OCI-LY3 (cell line): Measurements from ENCODE around the gene HOXA7.

Experiments used
- H2AFZ ChIP-seq: fragments of 200-600, 300-600 bp; shearing (Covaris generic); 2 replicates; pipeline ENCODE4 v1.6.0; 2014; ENCODE audit warnings: antibody characterized with exemption, low read depth, low read length
- H3K27ac ChIP-seq: fragments of 200-600, 300-600 bp; sonication (generic); 2 replicates; pipeline ENCODE4 v1.5.1; 2014; ENCODE audit warnings: mild to moderate bottlenecking, low read length, moderate library complexity, mixed read lengths
- H3K27me3 ChIP-seq: fragments of 200-600, 300-600 bp; sonication (generic); 2 replicates; pipeline ENCODE4 v1.6.1; 2014; ENCODE audit warnings: low read depth, low read length, mixed read lengths
- H3K36me3 ChIP-seq: fragments of 200-600, 300-600 bp; sonication (generic); replicated peaks from 2 replicates; pipeline ENCODE3; 2014; ENCODE audit warnings: low read depth, low read length, mixed read lengths
- H3K4me1 ChIP-seq: fragments of 300-600, 200-600 bp; sonication (generic); 2 replicates; pipeline ENCODE4 v1.6.1; 2014; ENCODE audit warnings: low read length, mixed read lengths
- H3K4me2 ChIP-seq: fragments of 200-600, 300-600 bp; sonication (generic); 2 replicates; pipeline ENCODE4 v1.6.1; 2014; ENCODE audit warnings: low read length, mixed read lengths
- H3K4me3 ChIP-seq: fragments of 300-600, 200-600 bp; sonication (generic); 2 replicates; pipeline ENCODE4 v1.5.1; 2014; ENCODE audit warnings: antibody characterized with exemption, mild to moderate bottlenecking, low read length, moderate library complexity
- H3K79me2 ChIP-seq: fragments of 300-600, 200-600 bp; shearing (Covaris generic); 2 replicates; pipeline ENCODE4 v1.6.1; 2014; ENCODE audit warnings: mild to moderate bottlenecking, low read length, mixed read lengths
- H3K9ac ChIP-seq: fragments of 300-600, 200-600 bp; shearing (Covaris generic); 2 replicates; pipeline ENCODE4 v1.6.0; 2014; ENCODE audit warnings: mild to moderate bottlenecking, low read length, moderate library complexity
- H3K9me3 ChIP-seq: fragments of 200-600, 300-600 bp; shearing (Covaris generic); 2 replicates; pipeline ENCODE4 v1.6.1; 2014; ENCODE audit warnings: low read length, mixed read lengths; ENCODE audit not compliant: insufficient read depth
- H4K20me1 ChIP-seq: fragments of 200-600, 300-600 bp; sonication (generic); 2 replicates; pipeline ENCODE4 v1.6.1; 2016; ENCODE audit warnings: low read length, mixed read lengths; ENCODE audit not compliant: insufficient read depth
- CTCF ChIP-seq: fragments of 200-600, 300-600 bp; sonication (generic); IDR thresholded peaks from 2 replicates; pipeline ENCODE4 v1.5.1; 2014; ENCODE audit warnings: antibody characterized with exemption, low read length, low read depth
- EZH2phosphoT487 ChIP-seq: fragments of 200-600 bp; shearing (Covaris generic); IDR thresholded peaks from 2 replicates; pipeline ENCODE4 v1.6.1; 2018; ENCODE audit warnings: antibody characterized with exemption, mixed run types, low read depth

Gene HOXA7

DNA sequence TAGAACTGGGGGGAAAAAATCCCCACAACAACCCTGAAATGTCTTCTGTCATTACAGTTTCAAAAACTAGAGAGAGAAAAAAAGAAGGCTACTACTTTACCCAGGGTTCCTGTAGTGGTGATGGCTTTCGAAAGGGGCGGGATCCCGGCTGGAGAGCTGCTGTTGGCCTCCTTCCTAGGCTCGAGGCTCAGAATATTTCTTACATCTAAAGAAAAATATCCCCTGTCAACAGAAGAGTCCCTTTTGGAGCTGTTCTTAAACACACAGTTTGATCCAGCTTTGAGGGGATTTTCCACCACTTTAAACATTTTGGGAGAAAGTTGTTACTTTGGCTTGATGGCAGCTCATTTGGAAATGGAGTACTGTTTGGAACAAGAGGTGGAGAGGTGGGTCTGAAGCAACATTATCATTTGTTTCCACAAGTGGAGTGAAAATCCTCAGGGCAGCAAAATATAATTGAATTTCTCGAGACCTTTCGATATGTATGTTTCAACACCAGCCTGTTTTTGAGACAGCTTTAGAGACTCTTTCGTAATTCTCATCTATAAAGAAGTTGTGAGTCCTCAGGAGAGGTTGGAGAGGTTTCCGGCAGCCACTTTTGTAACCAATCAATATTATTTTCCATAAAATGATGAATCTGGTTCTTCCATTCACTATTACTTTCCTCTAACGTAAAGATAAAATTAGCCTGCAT is 38.4 kb upstream of the HOXA7 start:
- H3K36me3 ChIP-seq: no peaks in the 10 kb centered on the region
- no peaks in the 10 kb centered on the region for H3K4me1 ChIP-seq
- H3K4me3 ChIP-seq: no peak overlapping the region
- H4K20me1 ChIP-seq: no peaks in the 10 kb centered on the region
- H3K79me2 ChIP-seq: no peaks in the 10 kb centered on the region
- no peak overlapping the region for H3K27ac ChIP-seq
- TF ChIP-seq EZH2phosphoT487 (no peak), CTCF (no peak)
- H3K4me2 ChIP-seq: no peak overlapping the region
- no peaks in the 10 kb centered on the region for H3K9me3 ChIP-seq
- no peak overlapping the region for H3K9ac ChIP-seq
- H2AFZ ChIP-seq: no peak overlapping the region
- no peaks in the 10 kb centered on the region for H3K27me3 ChIP-seq

DNA sequence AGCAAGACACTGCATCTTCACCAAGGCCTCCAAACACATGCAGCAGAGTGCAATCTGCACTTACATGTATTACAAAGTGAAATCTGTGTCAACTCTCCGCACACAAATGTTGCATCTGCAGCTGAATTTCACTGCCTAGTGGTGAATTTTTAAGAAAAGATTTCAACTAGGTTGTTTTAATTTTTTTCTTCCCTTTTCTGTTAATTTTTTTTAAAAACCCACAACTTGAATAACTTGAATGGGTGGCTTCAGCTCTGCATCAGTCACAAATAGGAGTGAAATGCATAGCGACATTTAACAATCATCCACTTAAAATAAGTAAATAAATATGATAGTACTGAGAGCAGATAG is 37.5 kb upstream of the HOXA7 start:
- H3K27ac ChIP-seq: no peak overlapping the region
- no peak overlapping the region for H3K9ac ChIP-seq
- no peaks in the 10 kb centered on the region for H3K9me3 ChIP-seq
- H4K20me1 ChIP-seq: no peaks in the 10 kb centered on the region
- no peaks in the 10 kb centered on the region for H3K36me3 ChIP-seq
- H3K4me1 ChIP-seq: no peaks in the 10 kb centered on the region
- no peaks in the 10 kb centered on the region for H3K27me3 ChIP-seq
- H3K4me3 ChIP-seq: no peak overlapping the region
- TF ChIP-seq EZH2phosphoT487: no peak
- no peak for TF ChIP-seq CTCF
- H2AFZ ChIP-seq: no peak overlapping the region
- H3K4me2 ChIP-seq: no peak overlapping the region
- no peaks in the 10 kb centered on the region for H3K79me2 ChIP-seq

GRCh38 chr7:27193335-27194001 is 37.0 kb upstream of the HOXA7 start:
- Histone ChIP-seq H3K9ac (no peak overlapping the region), H3K4me3 (no peak overlapping the region), H3K4me1 (no peaks in the 10 kb centered on the region), H3K27ac (no peak overlapping the region), H4K20me1 (no peaks in the 10 kb centered on the region), H3K27me3 (no peaks in the 10 kb centered on the region), H3K79me2 (no peaks in the 10 kb centered on the region), H3K36me3 (no peaks in the 10 kb centered on the region), H2AFZ (no peak overlapping the region), H3K9me3 (no peaks in the 10 kb centered on the region), H3K4me2 (no peak overlapping the region)
- TF ChIP-seq EZH2phosphoT487 (no peak), CTCF (no peak)

DNA sequence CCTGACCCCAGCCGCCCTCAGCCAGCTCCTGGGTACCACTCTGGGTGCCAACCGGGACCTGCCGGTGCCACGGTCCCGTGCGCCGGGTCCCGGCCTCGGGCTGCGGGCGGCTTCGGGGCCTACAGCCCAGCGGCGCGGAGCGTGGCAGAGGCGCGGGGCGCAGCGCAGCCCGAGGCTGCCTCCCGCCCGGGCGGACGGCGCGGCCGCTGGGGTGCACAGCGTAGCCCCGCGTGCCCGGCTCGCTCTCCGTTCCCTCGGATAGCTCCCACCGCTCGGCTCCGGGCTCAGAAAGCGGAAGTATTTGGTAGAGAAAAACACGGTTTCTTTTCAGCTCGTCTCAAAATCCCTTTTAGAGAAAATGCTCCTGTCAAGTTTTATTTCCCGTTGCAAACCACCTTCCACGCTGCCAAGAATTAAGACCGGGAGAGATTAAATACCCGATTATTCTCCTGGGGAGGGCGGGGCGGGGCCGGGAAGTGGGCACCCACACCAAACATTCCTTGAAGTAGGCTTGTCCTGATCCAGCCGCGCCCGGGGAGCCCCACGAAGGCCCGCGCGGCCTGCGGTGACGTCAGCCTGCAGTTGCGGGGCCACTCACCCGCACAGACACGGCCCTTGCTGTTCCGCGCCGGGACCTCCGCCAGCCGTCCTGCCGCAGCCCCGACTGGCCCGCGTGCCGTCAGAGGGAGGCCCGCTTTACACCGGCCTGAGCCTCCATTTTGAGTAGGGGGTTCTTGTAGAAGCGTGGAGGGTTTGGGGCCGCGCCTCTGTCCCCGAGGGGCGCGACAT is 36.3 kb upstream of the HOXA7 start:
- no peaks in the 10 kb centered on the region for H4K20me1 ChIP-seq
- no peak overlapping the region for H3K4me3 ChIP-seq
- H3K9ac ChIP-seq: no peak overlapping the region
- no peaks in the 10 kb centered on the region for H3K27me3 ChIP-seq
- H3K9me3 ChIP-seq: no peaks in the 10 kb centered on the region
- no peaks in the 10 kb centered on the region for H3K36me3 ChIP-seq
- no peak overlapping the region for H3K4me2 ChIP-seq
- H3K27ac ChIP-seq: no peak overlapping the region
- TF ChIP-seq CTCF (no peak), EZH2phosphoT487 (no peak)
- H3K4me1 ChIP-seq: no peaks in the 10 kb centered on the region
- H3K79me2 ChIP-seq: no peaks in the 10 kb centered on the region
- no peak overlapping the region for H2AFZ ChIP-seq
